Fibroblast of gingiva (primary cell): ENCODE measurements around the gene GLB1L2.

Experiments used
- DNase-seq: peaks from one replicate; pipeline ENCODE4 v3.0.0-alpha.2; 2011; ENCODE audit warnings: low read depth

Gene GLB1L2

GRCh38 chr11:134367781-134368180 is 36.0 kb downstream of the GLB1L2 start:
- DNase-seq = no peak

GRCh38 chr11:134369656-134370525 is 38.1 kb downstream of the GLB1L2 start:
- DNase-seq = no peak

- no peak for DNase-seq
Observed at GRCh38 chr11:134370526-134371435, 39.0 kb downstream of the GLB1L2 start.

- no peak for DNase-seq
Observed at GRCh38 chr11:134371436-134372185, 39.8 kb downstream of the GLB1L2 start.

GRCh38 chr11:134372536-134372935 is 40.7 kb downstream of the GLB1L2 start:
- no peak for DNase-seq

- no peak for DNase-seq
Observed at GRCh38 chr11:134372961-134373360, 41.2 kb downstream of the GLB1L2 start.

GRCh38 chr11:134373591-134374052 is 41.8 kb downstream of the GLB1L2 start:
- no peak for DNase-seq

GRCh38 chr11:134374171-134374570 is 42.4 kb downstream of the GLB1L2 start:
- DNase-seq = no peak

GRCh38 chr11:134374891-134375550 is 43.2 kb downstream of the GLB1L2 start:
- DNase-seq = no peak

- DNase-seq = no peak
Observed at GRCh38 chr11:134376150-134376921, 44.5 kb downstream of the GLB1L2 start.

GRCh38 chr11:134377876-134378275 is 46.1 kb downstream of the GLB1L2 start:
- DNase-seq = no peak

GRCh38 chr11:134379241-134379640 is 47.5 kb downstream of the GLB1L2 start:
- no peak for DNase-seq

GRCh38 chr11:134380229-134380628 is 48.4 kb downstream of the GLB1L2 start:
- no peak for DNase-seq

GRCh38 chr11:134380785-134381184 is 49.0 kb downstream of the GLB1L2 start:
- DNase-seq = no peak

- no peak for DNase-seq
Observed at GRCh38 chr11:134382257-134382656, 50.5 kb downstream of the GLB1L2 start.

GRCh38 chr11:134382830-134383229 is 51.0 kb downstream of the GLB1L2 start:
- no peak for DNase-seq

GRCh38 chr11:134383576-134384221 is 51.9 kb downstream of the GLB1L2 start:
- DNase-seq = no peak

GRCh38 chr11:134384406-134384805 is 52.6 kb downstream of the GLB1L2 start:
- DNase-seq = no peak

GRCh38 chr11:134385171-134385570 is 53.4 kb downstream of the GLB1L2 start:
- no peak for DNase-seq
